GM23248 (cell line): Measurements from ENCODE around the gene KCMF1.

Source experiments
- EZH2 ChIP-seq: fragments of 200-600 bp; sonication (generic); IDR thresholded peaks from 2 replicates; pipeline ENCODE4 v1.6.1; 2018; ENCODE audit warnings: antibody characterized with exemption, mild to moderate bottlenecking; ENCODE audit not compliant: insufficient read depth, poor library complexity, severe bottlenecking
- EZH2phosphoT487 ChIP-seq: fragments of 200-600 bp; sonication (generic); IDR thresholded peaks from 2 replicates; pipeline ENCODE4 v1.6.1; 2018; ENCODE audit warnings: antibody characterized with exemption, moderate library complexity, mild to moderate bottlenecking, low read depth; ENCODE audit not compliant: insufficient read depth

DNA sequence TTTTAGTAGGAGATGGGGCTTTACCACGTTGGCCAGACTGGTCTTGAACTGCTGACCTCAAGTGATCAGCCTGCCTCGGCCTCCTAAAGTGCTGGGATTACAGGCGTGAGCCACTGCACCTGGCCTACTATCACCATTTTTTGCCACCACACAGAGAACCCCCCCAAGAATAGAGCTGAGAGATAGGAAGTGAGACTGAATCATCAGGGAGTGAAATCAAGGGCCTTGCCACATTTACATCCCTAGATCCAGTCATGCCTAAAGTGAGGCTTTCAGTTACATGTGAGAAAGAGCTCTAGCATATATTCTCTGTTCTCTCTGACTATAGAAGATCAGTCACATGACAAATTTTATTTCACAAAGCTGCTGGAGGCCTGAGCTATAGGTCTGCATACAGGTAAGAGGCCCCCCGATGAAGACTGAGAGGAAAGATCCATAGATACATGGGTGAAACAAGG, 28.0 kb upstream of the KCMF1 start:
- TF ChIP-seq EZH2phosphoT487 (no peak), EZH2 (no peak)
